DND-41 (cell line): ENCODE measurements around the gene NKD1.

Source experiments
- ATAC-seq: fragments of 200-7000 bp; cut with Tn5 transposase; 3 replicates; pipeline ENCODE4 v1.9.1; 2021; ENCODE audit warnings: low read depth; ENCODE audit not compliant: insufficient read depth
- DNase-seq: peaks from one replicate; pipeline ENCODE4 v3.0.0-alpha.2; 2020
- H2AFZ ChIP-seq: 2 replicates; pipeline ENCODE4 v1.6.0; 2012; ENCODE audit warnings: low read depth, low read length
- H3K27ac ChIP-seq: 2 replicates; pipeline ENCODE4 v1.5.1; 2012; ENCODE audit warnings: low read length, inconsistent platforms
- H3K27me3 ChIP-seq: fragments of 200-600 bp; sonication (generic); 2 replicates; pipeline ENCODE4 v1.6.0; 2012; ENCODE audit warnings: low read length, mild to moderate bottlenecking, inconsistent platforms; ENCODE audit not compliant: insufficient read depth, poor library complexity
- H3K36me3 ChIP-seq: 2 replicates; pipeline ENCODE4 v1.5.1; 2012; ENCODE audit warnings: low read length, inconsistent platforms; ENCODE audit not compliant: insufficient read depth
- H3K4me1 ChIP-seq: 2 replicates; pipeline ENCODE4 v1.5.1; 2012; ENCODE audit warnings: mild to moderate bottlenecking, low read length; ENCODE audit not compliant: insufficient read depth
- H3K4me2 ChIP-seq: 2 replicates; pipeline ENCODE4 v1.6.0; 2012; ENCODE audit warnings: mild to moderate bottlenecking, moderate library complexity, low read length, inconsistent platforms; ENCODE audit not compliant: insufficient read depth
- H3K4me3 ChIP-seq, 2 experiments: fragments of 200-600 bp in 1 of 2; shearing (Covaris generic) in 1 of 2; 2 replicates each; pipeline ENCODE4 v1.5.1; 2012 to 2016; ENCODE audit warnings: inconsistent platforms in 2 of 2, low read length in 2 of 2, mild to moderate bottlenecking in 2 of 2, low read depth in 1 of 2, moderate library complexity in 1 of 2
- H3K79me2 ChIP-seq: 2 replicates; pipeline ENCODE4 v1.6.0; 2012; ENCODE audit warnings: low read length, inconsistent platforms; ENCODE audit not compliant: insufficient read depth
- H3K9ac ChIP-seq: 2 replicates; pipeline ENCODE4 v1.6.0; 2012; ENCODE audit warnings: low read depth, mild to moderate bottlenecking, inconsistent platforms, low read length, moderate library complexity
- H3K9me3 ChIP-seq: 2 replicates; pipeline ENCODE4 v1.5.1; 2012; ENCODE audit warnings: low read length, moderate library complexity, mild to moderate bottlenecking, inconsistent platforms; ENCODE audit not compliant: insufficient read depth, severe bottlenecking
- H4K20me1 ChIP-seq: 2 replicates; pipeline ENCODE4 v1.6.0; 2012; ENCODE audit warnings: low read length; ENCODE audit not compliant: insufficient read depth
- CTCF ChIP-seq: IDR thresholded peaks from 2 replicates; pipeline ENCODE4 v1.5.1; 2012; ENCODE audit warnings: borderline replicate concordance, low read length, moderate library complexity, mild to moderate bottlenecking; ENCODE audit not compliant: poor library complexity, severe bottlenecking; ENCODE audit errors: extremely low read depth
- EZH2 ChIP-seq: IDR thresholded peaks from 3 replicates; pipeline ENCODE4 v1.6.1; 2012; ENCODE audit warnings: borderline replicate concordance, low read depth, mild to moderate bottlenecking, moderate library complexity, low read length, inconsistent platforms; ENCODE audit not compliant: severe bottlenecking

Gene NKD1

GRCh38 chr16:50506543-50506937 lies 41.7 kb upstream of the NKD1 start:
- ATAC-seq: no peak
- Histone ChIP-seq H3K9me3 (no peaks in the 10 kb centered on the region), H4K20me1 (no peaks in the 10 kb centered on the region), H3K36me3 (no peaks in the 10 kb centered on the region), H2AFZ (no peak overlapping the region), H3K4me3 (no peak overlapping the region), H3K4me1 (no peaks in the 10 kb centered on the region), H3K27ac (no peak overlapping the region), H3K4me2 (no peak overlapping the region), H3K27me3 (peaks cover 5% of the 10 kb centered on the region), H3K9ac (no peak overlapping the region), H3K79me2 (no peaks in the 10 kb centered on the region)
- no peak for DNase-seq
- TF ChIP-seq CTCF (no peak), EZH2 (no peak)

GRCh38 chr16:50507397-50507796 lies 40.8 kb upstream of the NKD1 start:
- no peak for ATAC-seq
- no peak overlapping the region for H3K27ac ChIP-seq
- no peak overlapping the region for H3K4me3 ChIP-seq
- H3K9me3 ChIP-seq: no peaks in the 10 kb centered on the region
- H3K4me1 ChIP-seq: no peaks in the 10 kb centered on the region
- H3K9ac ChIP-seq: no peak overlapping the region
- no peaks in the 10 kb centered on the region for H4K20me1 ChIP-seq
- H2AFZ ChIP-seq: no peak overlapping the region
- no peaks in the 10 kb centered on the region for H3K79me2 ChIP-seq
- no peak for TF ChIP-seq EZH2
- TF ChIP-seq CTCF: no peak
- H3K27me3 ChIP-seq: peaks cover 3% of the 10 kb centered on the region
- no peak overlapping the region for H3K4me2 ChIP-seq
- DNase-seq: no peak
- no peaks in the 10 kb centered on the region for H3K36me3 ChIP-seq

- Histone ChIP-seq H2AFZ (no peak overlapping the region), H4K20me1 (no peaks in the 10 kb centered on the region), H3K9me3 (no peaks in the 10 kb centered on the region), H3K4me2 (no peak overlapping the region), H3K36me3 (no peaks in the 10 kb centered on the region), H3K9ac (no peak overlapping the region), H3K27me3 (peaks cover 3% of the 10 kb centered on the region), H3K4me1 (no peaks in the 10 kb centered on the region), H3K27ac (no peak overlapping the region), H3K4me3 (no peak overlapping the region), H3K79me2 (no peaks in the 10 kb centered on the region)
- TF ChIP-seq EZH2: no peak
- TF ChIP-seq CTCF: peak; percentile 73
- ATAC-seq: no peak
- peak; percentile 38 for DNase-seq
Measured at GRCh38 chr16:50509521-50510341, 38.5 kb upstream of the NKD1 start.
